GM12873 (cell line): Measurements from ENCODE around the gene KATNAL2.
A peak's percentile ranks its signal among the peaks of the same experiment; 100 is the strongest.

Experiments used
- TF ChIP-seq, protein P1 (sequence below): IDR thresholded peaks from 2 replicates; pipeline ENCODE4 v1.5.1; 2012; ENCODE audit warnings: low read depth, mild to moderate bottlenecking, moderate library complexity, low read length, control low read depth; ENCODE audit not compliant: insufficient read depth; ENCODE audit errors: missing control alignments

The KATNAL2 gene

DNA sequence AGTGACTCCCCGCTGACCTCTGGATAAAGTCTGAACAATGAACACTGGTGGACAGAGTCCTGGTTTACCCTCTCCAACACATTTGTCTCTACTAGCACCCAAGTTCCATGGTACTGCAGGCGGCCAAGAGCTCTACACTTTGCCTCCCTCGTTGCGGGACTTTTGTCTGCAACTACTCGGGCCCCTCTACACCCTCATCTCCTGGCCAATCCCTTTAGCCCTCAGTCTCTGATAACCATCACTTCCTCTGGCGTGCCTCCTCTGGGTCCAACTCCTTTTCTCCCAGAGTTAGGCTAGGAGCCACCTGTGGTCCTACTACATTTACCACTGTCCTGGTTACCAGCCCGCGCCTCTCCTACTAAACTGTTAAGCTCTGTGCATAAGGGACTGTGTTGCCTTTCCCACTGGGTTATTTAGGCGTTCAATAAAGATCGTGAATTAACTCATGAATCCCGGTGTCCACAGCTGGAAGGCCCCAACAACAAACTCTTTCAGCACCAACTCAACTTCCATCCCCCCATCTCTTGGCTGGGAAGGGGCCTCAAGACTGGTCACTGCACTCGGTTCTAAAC, 232.1 kb downstream of the KATNAL2 start:
- TF ChIP-seq, protein P1, sequence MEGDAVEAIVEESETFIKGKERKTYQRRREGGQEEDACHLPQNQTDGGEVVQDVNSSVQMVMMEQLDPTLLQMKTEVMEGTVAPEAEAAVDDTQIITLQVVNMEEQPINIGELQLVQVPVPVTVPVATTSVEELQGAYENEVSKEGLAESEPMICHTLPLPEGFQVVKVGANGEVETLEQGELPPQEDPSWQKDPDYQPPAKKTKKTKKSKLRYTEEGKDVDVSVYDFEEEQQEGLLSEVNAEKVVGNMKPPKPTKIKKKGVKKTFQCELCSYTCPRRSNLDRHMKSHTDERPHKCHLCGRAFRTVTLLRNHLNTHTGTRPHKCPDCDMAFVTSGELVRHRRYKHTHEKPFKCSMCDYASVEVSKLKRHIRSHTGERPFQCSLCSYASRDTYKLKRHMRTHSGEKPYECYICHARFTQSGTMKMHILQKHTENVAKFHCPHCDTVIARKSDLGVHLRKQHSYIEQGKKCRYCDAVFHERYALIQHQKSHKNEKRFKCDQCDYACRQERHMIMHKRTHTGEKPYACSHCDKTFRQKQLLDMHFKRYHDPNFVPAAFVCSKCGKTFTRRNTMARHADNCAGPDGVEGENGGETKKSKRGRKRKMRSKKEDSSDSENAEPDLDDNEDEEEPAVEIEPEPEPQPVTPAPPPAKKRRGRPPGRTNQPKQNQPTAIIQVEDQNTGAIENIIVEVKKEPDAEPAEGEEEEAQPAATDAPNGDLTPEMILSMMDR: no peak

DNA sequence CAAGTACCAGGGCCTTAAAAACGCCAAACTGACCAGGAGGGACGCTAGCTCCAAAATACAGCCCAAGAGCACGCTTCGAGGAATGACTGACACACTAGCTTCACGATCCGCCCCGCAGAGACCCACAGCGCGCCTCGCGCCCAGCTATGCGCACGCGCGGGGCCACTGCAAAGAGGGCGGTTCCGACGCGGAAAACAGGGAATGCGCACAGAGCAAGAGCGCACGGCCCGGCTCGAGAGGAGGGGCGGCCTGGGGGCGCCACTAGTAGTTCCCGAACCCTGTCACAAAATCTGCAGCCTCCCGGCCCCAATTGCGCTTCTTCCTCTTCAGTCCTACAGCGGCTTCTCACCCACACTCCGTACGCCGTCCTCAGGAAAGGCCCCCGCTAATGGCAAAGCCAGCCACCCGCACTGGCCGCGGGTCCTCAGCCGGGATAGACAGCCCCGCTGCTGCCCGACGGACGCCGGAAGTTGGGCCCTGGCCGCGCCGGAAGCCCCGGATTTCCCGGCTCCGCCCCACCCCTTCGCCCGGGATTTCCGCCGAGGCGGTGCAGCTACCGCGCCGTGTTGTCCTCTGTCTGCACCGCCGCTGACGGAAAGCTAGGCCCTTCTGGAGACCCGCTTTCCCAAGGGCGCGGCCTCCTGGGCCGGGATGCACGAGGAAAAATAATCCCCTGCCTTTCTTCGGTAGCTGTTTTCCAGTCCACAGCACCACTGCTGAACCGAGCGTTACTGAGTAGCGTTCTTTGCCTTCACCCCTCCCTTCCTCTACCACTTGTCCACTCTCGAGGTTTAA, 232.8 kb downstream of the KATNAL2 start, which contains the start of gene HDHD2:
Gene HDHD2, minus strand, starts transcription at position 472 of the 795 bp plus-strand sequence. CDS start 14,061 bp downstream, outside the sequence.
- TF ChIP-seq, protein P1: peak; percentile 3

- TF ChIP-seq, protein P1: no peak
Measured at GRCh38 chr18:47150824-47151366, 233.5 kb downstream of the KATNAL2 start.

DNA sequence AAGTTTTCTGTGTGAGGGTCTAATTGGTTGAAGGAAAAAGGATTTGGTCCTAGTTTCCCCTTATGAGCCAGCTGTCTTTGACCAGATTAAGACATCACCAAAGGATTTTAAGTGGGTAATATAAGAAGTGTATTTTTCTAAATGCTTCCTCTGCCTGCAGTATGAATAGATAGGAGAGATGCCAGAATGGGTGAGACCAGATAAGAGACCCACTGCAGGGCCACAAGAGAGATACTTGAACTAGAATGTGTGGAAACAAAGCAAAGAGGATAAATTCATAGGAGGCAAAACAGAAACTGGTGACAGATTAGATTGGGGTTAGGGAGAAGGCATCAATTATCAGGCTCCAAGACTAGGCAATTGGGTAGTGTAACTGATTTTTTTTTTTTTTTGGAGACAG, 234.0 kb downstream of the KATNAL2 start:
- TF ChIP-seq, protein P1: no peak
